CD4-positive, alpha-beta T cell treated with Interleukin-4 for 1 hour (primary cell): ENCODE results near the gene BEST4.
"Not testable (repeated sequence)": the region's sequence is repeated elsewhere in the genome, so short reads cannot be mapped to it uniquely, and the experiment has no call there.

Experiments
- DNase-seq, 2 donors: peaks; one replicate each; pipeline ENCODE4 v3.0.0-alpha.2; 2020 to 2022

The BEST4 gene

DNA sequence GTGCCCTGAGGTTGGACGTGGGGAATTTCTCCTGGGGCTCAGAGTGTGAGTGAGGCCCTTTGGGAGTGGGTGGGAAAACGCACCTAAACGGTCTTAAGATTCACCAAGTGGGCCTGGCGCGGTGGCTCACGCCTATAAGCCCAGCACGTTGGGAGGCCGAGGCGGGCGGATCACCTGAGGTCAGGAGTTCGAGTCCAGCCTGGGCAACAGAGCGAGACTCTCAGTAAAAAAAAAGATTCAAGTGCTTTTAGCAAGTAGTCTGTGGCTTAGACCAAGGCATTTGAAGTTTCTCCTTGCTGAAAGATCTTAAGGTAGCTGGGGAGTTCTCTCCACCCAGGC, 11.3 kb downstream of the BEST4 start:
- no peak for DNase-seq

DNA sequence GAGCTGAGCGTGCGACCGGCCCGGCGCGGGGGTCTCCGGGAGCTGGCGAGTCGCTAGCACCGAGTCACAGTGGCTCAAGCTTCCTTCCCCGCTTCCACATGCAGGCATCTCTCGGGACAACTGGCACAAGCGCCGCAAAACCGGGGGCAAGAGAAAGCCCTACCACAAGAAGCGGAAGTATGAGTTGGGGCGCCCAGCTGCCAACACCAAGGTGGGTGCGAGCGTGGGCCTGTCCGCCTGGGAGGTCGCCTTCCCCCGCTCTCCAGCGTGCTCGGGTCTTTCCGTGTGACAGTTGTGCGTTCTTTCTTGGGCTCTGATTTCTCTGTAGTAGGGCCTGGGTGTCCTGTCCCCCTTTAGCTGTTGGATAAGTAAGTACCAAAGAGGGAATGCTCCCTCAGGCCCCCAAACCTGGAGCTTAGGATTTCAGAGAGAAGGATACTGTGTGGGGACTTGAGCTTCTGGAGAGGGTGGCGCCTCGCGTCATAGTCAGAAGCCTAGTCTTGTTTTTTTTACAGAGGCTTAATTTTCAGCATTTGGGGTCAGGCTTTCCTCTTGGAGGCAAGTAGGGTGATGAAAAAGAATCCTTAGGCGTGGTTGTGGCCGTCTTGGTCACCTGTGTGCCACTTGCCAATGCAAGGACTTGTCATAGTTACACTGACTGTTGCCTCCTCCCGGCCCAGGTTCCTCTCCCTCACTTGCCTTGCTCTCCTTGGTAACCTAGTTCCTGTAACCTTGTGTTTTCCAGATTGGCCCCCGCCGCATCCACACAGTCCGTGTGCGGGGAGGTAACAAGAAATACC, 11.8 kb downstream of the BEST4 start:
- peak; percentile 39 to 53 for DNase-seq

- peak; percentile 91 to 92 for DNase-seq
Observed at GRCh38 chr1:44775078-44775929, 12.7 kb downstream of the BEST4 start, which contains the start of gene RPS8. RPS8 (plus strand) TSS chr1:44775540; CDS start chr1:44775597, 57 bp downstream.

GRCh38 chr1:44766421-44766820, 21.5 kb downstream of the BEST4 start:
- not testable (repeated sequence) for DNase-seq

- DNase-seq = no peak
Observed at GRCh38 chr1:44760876-44761275, 27.1 kb downstream of the BEST4 start.

DNA sequence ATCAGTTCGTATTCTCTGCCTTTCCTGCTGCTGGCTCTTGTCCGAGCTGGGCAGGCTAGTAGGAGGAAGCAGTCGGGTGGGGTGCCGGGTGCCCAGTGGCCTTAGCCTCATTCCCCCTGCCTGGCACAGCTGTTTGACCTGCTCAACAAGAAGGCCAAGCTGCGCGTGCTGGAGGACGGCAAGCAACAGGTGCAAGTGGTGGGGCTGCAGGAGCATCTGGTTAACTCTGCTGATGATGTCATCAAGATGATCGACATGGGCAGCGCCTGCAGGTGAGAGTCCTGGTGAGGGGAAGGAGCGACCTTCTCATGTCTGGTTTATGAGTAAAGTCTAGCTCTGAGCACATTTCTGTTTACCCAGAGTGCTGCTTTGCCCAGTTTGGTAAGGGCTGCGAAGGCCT, 28.9 kb downstream of the BEST4 start:
- no peak for DNase-seq

DNA sequence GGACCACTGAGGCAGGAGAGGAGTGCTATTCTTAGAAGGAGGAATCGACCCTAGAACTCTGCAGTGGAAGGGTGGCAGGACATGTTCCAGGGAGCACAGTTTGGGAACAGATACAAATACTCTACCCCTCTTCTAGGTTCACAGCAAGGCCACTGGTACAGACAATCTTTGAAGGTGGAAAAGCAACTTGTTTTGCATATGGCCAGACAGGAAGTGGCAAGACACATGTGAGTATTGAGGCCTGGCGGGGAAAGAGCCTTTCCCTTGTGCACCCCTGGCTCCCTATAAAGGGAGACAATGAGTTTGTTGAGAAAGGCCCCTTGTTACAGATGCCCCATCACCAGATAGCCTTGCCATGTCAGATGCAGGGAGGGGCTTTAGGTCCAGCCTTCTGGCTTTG, 30.6 kb downstream of the BEST4 start:
- DNase-seq = no peak

DNA sequence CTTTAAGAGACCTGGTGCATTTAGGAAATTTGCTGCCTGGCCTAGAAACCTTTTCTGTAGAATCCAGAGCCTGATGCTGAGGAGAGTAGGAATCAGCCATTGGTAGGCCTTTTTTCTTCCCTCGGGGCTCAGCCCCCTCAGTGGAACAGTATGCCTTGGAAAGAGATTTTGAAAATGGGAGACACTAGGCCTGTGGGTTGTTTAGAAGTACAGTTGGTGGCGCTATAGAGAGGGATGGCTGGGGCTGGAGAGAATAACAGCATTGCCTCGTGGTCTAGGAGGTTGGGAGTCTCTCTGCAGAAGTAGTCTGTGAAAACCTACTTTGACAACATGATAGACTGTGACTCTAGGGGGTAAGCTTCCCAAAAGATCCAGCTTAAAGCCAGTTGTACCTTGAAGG, 40.1 kb downstream of the BEST4 start:
- no peak for DNase-seq

GRCh38 chr1:44743211-44743610, 44.8 kb downstream of the BEST4 start:
- no peak for DNase-seq

- DNase-seq = no peak
Observed at GRCh38 chr1:44740179-44740617, 47.8 kb downstream of the BEST4 start.

GRCh38 chr1:44739307-44740178, 48.4 kb downstream of the BEST4 start, which contains the start of gene KIF2C:
KIF2C (plus strand) TSS chr1:44739837; CDS start chr1:44739933, 96 bp downstream.
- peak; percentile 96 to 97 for DNase-seq

DNA sequence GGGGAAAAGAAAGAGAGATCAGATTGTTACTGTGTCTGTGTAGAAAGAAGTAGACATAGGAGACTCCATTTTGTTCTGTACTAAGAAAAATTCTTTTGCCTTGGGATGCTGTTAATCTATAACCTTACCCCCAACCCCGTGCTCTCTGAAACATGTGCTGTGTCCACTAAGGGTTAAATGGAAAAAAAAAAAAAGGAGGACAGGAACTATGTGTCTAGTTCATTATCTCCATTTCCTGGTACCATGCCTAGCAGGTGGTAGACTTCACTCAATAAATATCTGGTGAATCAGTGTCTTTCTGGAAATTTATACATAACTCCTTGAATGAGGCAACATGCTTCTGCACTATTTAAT, 49.0 kb downstream of the BEST4 start:
- DNase-seq = not testable (repeated sequence)

DNA sequence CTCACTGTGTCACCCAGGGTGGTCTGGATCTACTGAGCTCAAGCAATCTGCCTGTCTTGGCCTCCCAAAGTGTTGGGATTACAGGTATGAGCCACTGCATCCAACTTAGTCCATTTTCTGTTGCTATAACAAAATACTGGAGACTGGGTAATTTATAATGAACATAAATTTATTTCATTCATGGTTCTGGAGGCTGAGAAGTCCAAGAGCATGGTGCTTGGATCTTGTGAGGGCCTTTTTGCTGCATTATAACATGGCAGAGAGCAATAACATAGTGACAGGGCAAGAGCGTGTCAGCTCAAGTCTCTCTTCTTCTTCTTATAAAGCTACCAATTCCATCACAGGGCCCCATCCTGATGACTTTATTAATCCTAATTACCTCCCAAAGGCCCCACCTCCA, 52.0 kb downstream of the BEST4 start:
- no peak for DNase-seq

GRCh38 chr1:44733784-44734183, 54.2 kb downstream of the BEST4 start:
- DNase-seq = no peak
